HCT116 (cell line): ENCODE data around the gene KRT77.

ENCODE experiments used
- POLR2A ChIP-seq: IDR thresholded peaks from 2 replicates; pipeline ENCODE4 v1.7.0; 2011; ENCODE audit warnings: borderline replicate concordance; ENCODE audit not compliant: insufficient read depth, insufficient read length; ENCODE audit errors: extremely low read depth
- TCF7L2 ChIP-seq: IDR thresholded peaks from 2 replicates; pipeline ENCODE4 v1.7.0; 2011; ENCODE audit warnings: borderline replicate concordance, inconsistent platforms; ENCODE audit not compliant: insufficient read depth, insufficient read length; ENCODE audit errors: extremely low read depth
- ZFX ChIP-seq: fragments of 450-650 bp; IDR thresholded peaks from 2 replicates; pipeline ENCODE4 v1.6.1; 2017

GRCh38 chr12:52674433-52674775 lies 28.9 kb downstream of the KRT77 start:
- TF ChIP-seq POLR2A (no peak), TCF7L2 (no peak), ZFX (no peak)
